GM21515 (cell line): ENCODE measurements around the gene KRTAP21-3.

Experiments
- ATAC-seq: cut with Tn5 transposase; IDR thresholded peaks from one replicate; pipeline ENCODE4 v1.9.1; 2021; ENCODE audit not compliant: unreplicated experiment

The KRTAP21-3 gene

DNA sequence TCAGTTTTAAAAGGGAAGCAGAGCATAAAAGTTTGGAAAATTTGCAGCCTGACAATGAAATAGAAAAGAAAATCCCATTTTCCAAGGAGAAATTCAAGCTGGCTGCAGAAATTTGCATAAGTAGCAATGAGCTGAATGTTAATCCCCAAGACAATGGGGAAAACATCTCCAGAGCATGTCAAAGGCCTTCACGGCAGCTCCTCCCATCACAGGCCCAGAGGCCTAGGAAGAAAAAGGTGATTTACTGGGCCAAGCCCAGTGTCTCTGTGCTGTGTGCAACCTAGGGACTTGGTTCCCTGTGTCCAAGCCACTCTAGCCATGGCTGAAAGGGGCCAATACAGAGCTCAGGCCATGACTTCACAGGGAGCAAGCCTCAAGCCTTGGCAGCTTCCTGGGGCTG lies 49.8 kb downstream of the KRTAP21-3 start:
- ATAC-seq, result no peak
